Right lobe of liver (tissue), 6 donors: ENCODE data around the gene BTBD3. TPM values are rescaled to one million over a fixed set of nuclear protein-coding genes. Genes with fewer than 3 reads are reported as not detected.

Experiments used
- ATAC-seq, 4 donors: fragments of 200-7000 bp; cut with Tn5 transposase; one replicate each; pipeline ENCODE4 v1.9.1; 2020; ENCODE audit warnings: mild to moderate bottlenecking in 4 of 4, moderate library complexity in 4 of 4
- DNase-seq, 3 donors: peaks; one replicate each; pipeline ENCODE4 v3.0.0-alpha.2; 2020
- H3K27ac ChIP-seq, 3 donors: fragments of 200-600 bp; one replicate each; pipeline ENCODE4 v1.8.0; 2022
- H3K27me3 ChIP-seq, 2 donors: fragments of 200-600 bp; one replicate each; pipeline ENCODE4 v1.8.0; 2022
- H3K36me3 ChIP-seq, 4 donors: fragments of 200-600 bp; sonication (generic) in 1 of 4; one replicate each; pipeline versions ENCODE4 v1.5.1 to v1.8.0; 2017 to 2022; ENCODE audit warnings: control low read depth in 1 of 4
- H3K4me1 ChIP-seq, 4 donors: fragments of 200-600 bp; sonication (generic) in 1 of 4; one replicate each; pipeline versions ENCODE4 v1.5.1 to v1.8.0; 2017 to 2022; ENCODE audit warnings: control low read depth in 1 of 4
- H3K4me3 ChIP-seq, 3 donors: fragments of 200-600 bp; one replicate each; pipeline ENCODE4 v1.8.0; 2022
- H3K9me3 ChIP-seq, 4 donors: fragments of 200-600 bp; sonication (generic) in 1 of 4; one replicate each; pipeline versions ENCODE4 v1.5.1 to v1.8.0; 2017 to 2022; ENCODE audit warnings: control low read depth in 1 of 4
- POLR2A ChIP-seq: fragments of 450-650 bp; IDR thresholded peaks from one replicate; pipeline ENCODE4 v1.6.1; 2017; ENCODE audit warnings: antibody characterized with exemption, mild to moderate bottlenecking
- WGBS: methylation state at CpG from one replicate; pipeline ENCODE4 v1.1.6; 2018; ENCODE audit warnings: low coverage, low lambda C conversion rate; ENCODE audit not compliant: insufficient coverage; ENCODE audit errors: missing lambda C conversion rate; 5-methylcytosine and 5-hydroxymethylcytosine counted together
- intact Hi-C, 2 donors: fragments of 100-400 bp; cut with DNase I; formaldehyde crosslinking; loops; one replicate each; pipeline versions ENCODE4 v1.11.2 to v1.14.1; 2022
- total RNA-seq, 6 experiments: library from RNA; depleted of rRNA in 2 of 6; stranded (reverse); fragments of >200 nt in 2 of 6; fragmentation: NEBNext Ultra II Directional in 3 of 6; extraction: Animal tissue kit (Norgen Biotek cat#: 25700) in 3 of 6; gene quantifications; one replicate each; pipeline versions ENCODE4 v1.1.0 to v1.2.4, GENCODE V29; 2016 to 2023
- TF ChIP-seq, protein P1 (sequence below), 4 donors: fragments of 200-600 bp in 3 of 4; fragments of 450-650 bp in 1 of 4; IDR thresholded peaks; one replicate each; pipeline versions ENCODE4 v1.5.1 to v1.8.0; 2016 to 2022; ENCODE audit warnings: antibody characterized with exemption in 4 of 4, mild to moderate bottlenecking in 2 of 4
- donor health status: DM: no; HTN: yes; CAD: no.
- donor health status: DM: no; HTN: no; CAD: no.
- donor health status: DM: no; HTN: no; CAD: no.
- donor health status: DM: no; HTN: yes; CAD: no.
- donor health status: DM: no; HTN: yes; CAD: no.

The BTBD3 gene
- total RNA-seq, 6 experiments from 2014 or later = 7.3 to 11.1 (median 8.6) TPM

DNA sequence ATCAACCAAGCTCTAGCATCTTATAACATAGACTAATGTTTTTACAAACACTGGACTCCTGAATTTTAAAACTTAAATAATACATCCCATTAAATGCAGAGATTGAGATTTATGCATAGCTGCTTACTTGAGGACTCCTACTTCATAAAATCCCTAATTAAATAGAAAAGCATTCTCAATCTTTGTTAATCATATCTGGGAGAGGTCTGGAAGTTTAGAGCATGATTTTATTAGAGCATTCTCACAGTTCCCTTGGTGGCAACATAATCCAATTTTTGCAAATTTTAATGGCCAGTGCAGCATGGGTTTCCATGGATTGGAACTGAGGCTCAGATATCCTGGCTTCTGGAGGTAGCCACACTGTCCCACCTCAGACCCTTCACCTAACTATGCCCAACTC lies 19.5 kb downstream of the BTBD3 start:
- no peak for TF ChIP-seq POLR2A
- TF ChIP-seq, protein P1, sequence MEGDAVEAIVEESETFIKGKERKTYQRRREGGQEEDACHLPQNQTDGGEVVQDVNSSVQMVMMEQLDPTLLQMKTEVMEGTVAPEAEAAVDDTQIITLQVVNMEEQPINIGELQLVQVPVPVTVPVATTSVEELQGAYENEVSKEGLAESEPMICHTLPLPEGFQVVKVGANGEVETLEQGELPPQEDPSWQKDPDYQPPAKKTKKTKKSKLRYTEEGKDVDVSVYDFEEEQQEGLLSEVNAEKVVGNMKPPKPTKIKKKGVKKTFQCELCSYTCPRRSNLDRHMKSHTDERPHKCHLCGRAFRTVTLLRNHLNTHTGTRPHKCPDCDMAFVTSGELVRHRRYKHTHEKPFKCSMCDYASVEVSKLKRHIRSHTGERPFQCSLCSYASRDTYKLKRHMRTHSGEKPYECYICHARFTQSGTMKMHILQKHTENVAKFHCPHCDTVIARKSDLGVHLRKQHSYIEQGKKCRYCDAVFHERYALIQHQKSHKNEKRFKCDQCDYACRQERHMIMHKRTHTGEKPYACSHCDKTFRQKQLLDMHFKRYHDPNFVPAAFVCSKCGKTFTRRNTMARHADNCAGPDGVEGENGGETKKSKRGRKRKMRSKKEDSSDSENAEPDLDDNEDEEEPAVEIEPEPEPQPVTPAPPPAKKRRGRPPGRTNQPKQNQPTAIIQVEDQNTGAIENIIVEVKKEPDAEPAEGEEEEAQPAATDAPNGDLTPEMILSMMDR (IDR thresholded peaks at IDR 0.05) = no peak
- H3K9me3 ChIP-seq = no peaks in the 10 kb centered on the region
- H3K4me1 ChIP-seq = no peaks in the 10 kb centered on the region
- ATAC-seq (no peak), DNase-seq (no peak)
- intact Hi-C loops = no loop called here
- no peak overlapping the region for H3K4me3 ChIP-seq
- no peaks in the 10 kb centered on the region for H3K27me3 ChIP-seq
- H3K27ac ChIP-seq = no peak overlapping the region
- no peaks in the 10 kb centered on the region for H3K36me3 ChIP-seq

GRCh38 chr20:11941593-11942246 lies 24.0 kb downstream of the BTBD3 start:
- H3K27ac ChIP-seq = no peak overlapping the region
- no peak for TF ChIP-seq POLR2A
- H3K9me3 ChIP-seq = no peaks in the 10 kb centered on the region
- H3K36me3 ChIP-seq = no peaks in the 10 kb centered on the region
- intact Hi-C loops = no loop called here
- H3K4me3 ChIP-seq = no peak overlapping the region
- no peak for ATAC-seq
- no peaks in the 10 kb centered on the region for H3K4me1 ChIP-seq
- no peaks in the 10 kb centered on the region for H3K27me3 ChIP-seq
- 83% methylated on average over 4 of the region's 4 CpGs for WGBS
- no peak for DNase-seq

DNA sequence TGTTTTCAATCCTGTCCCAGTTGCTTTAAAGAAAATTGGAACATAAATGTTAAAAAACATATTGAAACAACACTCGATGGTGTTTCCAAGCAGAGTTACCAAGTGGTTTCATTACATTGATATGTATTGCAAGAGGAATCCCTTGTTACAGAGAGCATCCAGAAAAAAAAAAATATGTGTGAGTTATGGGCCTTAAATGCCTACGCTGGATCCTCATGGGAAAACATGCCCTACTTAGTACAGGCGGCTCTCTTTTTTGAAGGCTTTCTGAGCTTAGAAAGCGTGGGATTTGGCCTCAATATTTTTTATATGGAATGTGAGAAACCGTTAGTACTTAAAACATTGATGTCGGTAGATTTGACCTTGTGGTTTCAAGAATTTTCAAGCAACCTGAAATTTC lies 26.1 kb downstream of the BTBD3 start:
- TF ChIP-seq POLR2A = no peak
- TF ChIP-seq, protein P1 (IDR thresholded peaks at IDR 0.05) = no peak
- no peak for DNase-seq
- no peaks in the 10 kb centered on the region for H3K36me3 ChIP-seq
- no peaks in the 10 kb centered on the region for H3K4me1 ChIP-seq
- intact Hi-C loops = no loop called here
- 89% methylated on average over 6 of the region's 6 CpGs for WGBS
- no peak overlapping the region for H3K4me3 ChIP-seq
- H3K27ac ChIP-seq = no peak overlapping the region
- no peaks in the 10 kb centered on the region for H3K9me3 ChIP-seq
- ATAC-seq = no peak
- no peaks in the 10 kb centered on the region for H3K27me3 ChIP-seq

GRCh38 chr20:11948806-11949205 lies 31.1 kb downstream of the BTBD3 start:
- Histone ChIP-seq H3K27ac (no peak overlapping the region), H3K4me3 (no peak overlapping the region), H3K27me3 (no peaks in the 10 kb centered on the region), H3K4me1 (no peaks in the 10 kb centered on the region), H3K9me3 (no peaks in the 10 kb centered on the region), H3K36me3 (no peaks in the 10 kb centered on the region)
- ATAC-seq = no peak
- intact Hi-C loops = no loop called here
- TF ChIP-seq, protein P1 (IDR thresholded peaks at IDR 0.05) = no peak
- TF ChIP-seq POLR2A = no peak
- DNase-seq = no peak

GRCh38 chr20:11949711-11950110 lies 32.0 kb downstream of the BTBD3 start:
- intact Hi-C loops = no loop called here
- Histone ChIP-seq H3K27ac (no peak overlapping the region), H3K4me1 (no peaks in the 10 kb centered on the region), H3K9me3 (no peaks in the 10 kb centered on the region), H3K36me3 (no peaks in the 10 kb centered on the region), H3K27me3 (no peaks in the 10 kb centered on the region), H3K4me3 (no peak overlapping the region)
- no peak for DNase-seq
- no peak for ATAC-seq
- 43% methylated on average over 3 of the region's 3 CpGs for WGBS
- TF ChIP-seq, protein P1 (IDR thresholded peaks at IDR 0.05) = no peak
- no peak for TF ChIP-seq POLR2A
